SU-DHL-6 (cell line): ENCODE results near the gene CSNK2A3.

ENCODE experiments used
- H2AFZ ChIP-seq: fragments of 200-600 bp; sonication (generic); 2 replicates; pipeline ENCODE4 v1.6.1; 2014; ENCODE audit warnings: low read depth, mild to moderate bottlenecking, moderate library complexity, mixed read lengths, antibody characterized with exemption, low read length; ENCODE audit not compliant: severe bottlenecking
- H3F3A ChIP-seq: fragments of 200-600 bp; shearing (Covaris generic); 2 replicates; pipeline ENCODE4 v1.6.0; 2016; ENCODE audit warnings: antibody characterized with exemption, mild to moderate bottlenecking; ENCODE audit not compliant: insufficient read depth
- H3K27ac ChIP-seq: fragments of 200-600 bp; sonication (generic); 2 replicates; pipeline ENCODE4 v1.5.1; 2016; ENCODE audit warnings: low read depth, mild to moderate bottlenecking, low read length, moderate library complexity, mixed read lengths
- H3K27me3 ChIP-seq: fragments of 200-600 bp; sonication (generic), shearing (Covaris generic); 2 replicates; pipeline ENCODE4 v1.6.0; 2014; ENCODE audit warnings: mild to moderate bottlenecking, low read length
- H3K36me3 ChIP-seq: fragments of 200-600 bp; sonication (generic); 2 replicates; pipeline ENCODE4 v1.6.1; 2014; ENCODE audit warnings: mild to moderate bottlenecking, low read length, mixed read lengths
- H3K4me2 ChIP-seq: fragments of 300-600, 200-600 bp; shearing (Covaris generic), sonication (generic); 2 replicates; pipeline ENCODE4 v1.6.0; 2014; ENCODE audit warnings: low read length, low read depth, mild to moderate bottlenecking; ENCODE audit not compliant: poor library complexity, severe bottlenecking
- H3K4me3 ChIP-seq: fragments of 200-600 bp; sonication (generic); 2 replicates; pipeline ENCODE4 v1.5.1; 2014; ENCODE audit warnings: antibody characterized with exemption, low read length, mild to moderate bottlenecking, mixed read lengths; ENCODE audit not compliant: insufficient read depth, poor library complexity, severe bottlenecking
- H3K79me2 ChIP-seq: fragments of 200-600 bp; sonication (generic); 2 replicates; pipeline ENCODE4 v1.6.1; 2014; ENCODE audit warnings: mild to moderate bottlenecking, low read length, moderate library complexity; ENCODE audit not compliant: insufficient read depth
- H3K9ac ChIP-seq: fragments of 200-600 bp; sonication (generic); 2 replicates; pipeline ENCODE4 v1.7.0; 2014; ENCODE audit warnings: mild to moderate bottlenecking, low read length
- H3K9me2 ChIP-seq: fragments of 200-600 bp; sonication (generic); replicated peaks from 2 replicates; pipeline ENCODE4 v1.6.1; 2014; ENCODE audit warnings: low read length; ENCODE audit not compliant: insufficient read depth
- H3K9me3 ChIP-seq: fragments of 200-600 bp; sonication (generic); 2 replicates; pipeline ENCODE4 v1.6.1; 2014; ENCODE audit warnings: low read length, mixed read lengths; ENCODE audit not compliant: insufficient read depth
- H4K20me1 ChIP-seq: fragments of 200-600 bp; sonication (generic); 2 replicates; pipeline ENCODE4 v1.6.1; 2014; ENCODE audit warnings: low read depth, mild to moderate bottlenecking, antibody characterized with exemption, low read length, moderate library complexity, mixed read lengths
- CTCF ChIP-seq: fragments of 200-600 bp; sonication (generic); IDR thresholded peaks from one replicate; pipeline ENCODE4 v1.5.1; 2017; ENCODE audit warnings: antibody characterized with exemption, mild to moderate bottlenecking, low read length, moderate library complexity; ENCODE audit not compliant: insufficient read depth, poor library complexity, severe bottlenecking
- EZH2phosphoT487 ChIP-seq: fragments of 200-600 bp; sonication (generic), shearing (Covaris generic); conservative IDR thresholded peaks from 2 replicates; pipeline ENCODE4 v1.6.1; 2018; ENCODE audit warnings: mild to moderate bottlenecking, antibody characterized with exemption, low read length, moderate library complexity, mixed read lengths

The CSNK2A3 gene

GRCh38 chr11:11380340-11380739 lies 27.3 kb upstream of the CSNK2A3 start:
- H3F3A ChIP-seq, result no peaks in the 10 kb centered on the region
- H3K9me2 ChIP-seq, result no peaks in the 10 kb centered on the region
- no peaks in the 10 kb centered on the region for H3K36me3 ChIP-seq
- no peak overlapping the region for H2AFZ ChIP-seq
- H3K9me3 ChIP-seq, result no peaks in the 10 kb centered on the region
- H3K79me2 ChIP-seq, result no peaks in the 10 kb centered on the region
- H3K4me2 ChIP-seq, result no peak overlapping the region
- TF ChIP-seq EZH2phosphoT487 (no peak), CTCF (no peak)
- no peak overlapping the region for H3K27ac ChIP-seq
- H3K27me3 ChIP-seq, result no peaks in the 10 kb centered on the region
- no peak overlapping the region for H3K4me3 ChIP-seq
- H3K9ac ChIP-seq, result no peak overlapping the region
- no peaks in the 10 kb centered on the region for H4K20me1 ChIP-seq

DNA sequence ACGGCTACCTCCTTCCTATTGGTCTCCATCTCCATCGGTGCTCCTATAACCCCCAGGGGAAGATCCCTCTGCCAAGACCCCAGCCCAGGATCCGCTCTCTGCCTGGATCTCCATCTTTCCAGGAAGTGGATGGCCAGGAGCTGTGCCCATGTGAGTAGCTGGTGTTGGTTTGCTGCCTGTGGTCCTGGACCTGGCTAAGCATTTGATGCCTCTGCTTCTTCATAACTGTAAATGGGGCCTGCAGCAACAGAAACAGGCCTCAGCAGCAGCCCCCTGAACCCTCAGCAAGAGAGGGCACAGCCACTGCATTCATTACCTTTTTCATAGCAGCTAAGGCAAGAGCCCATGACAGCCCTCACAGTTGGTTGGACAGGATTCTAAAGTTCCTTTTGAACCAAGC lies 26.6 kb upstream of the CSNK2A3 start:
- H3K9ac ChIP-seq, result no peak overlapping the region
- H2AFZ ChIP-seq, result no peak overlapping the region
- no peaks in the 10 kb centered on the region for H3K27me3 ChIP-seq
- H3K4me2 ChIP-seq, result no peak overlapping the region
- H3K79me2 ChIP-seq, result no peaks in the 10 kb centered on the region
- H3K9me2 ChIP-seq, result no peaks in the 10 kb centered on the region
- no peak overlapping the region for H3K4me3 ChIP-seq
- no peaks in the 10 kb centered on the region for H3F3A ChIP-seq
- no peak overlapping the region for H3K27ac ChIP-seq
- H4K20me1 ChIP-seq, result no peaks in the 10 kb centered on the region
- no peak for TF ChIP-seq EZH2phosphoT487
- no peak for TF ChIP-seq CTCF
- no peaks in the 10 kb centered on the region for H3K36me3 ChIP-seq
- H3K9me3 ChIP-seq, result no peaks in the 10 kb centered on the region

GRCh38 chr11:11378184-11378940 lies 25.3 kb upstream of the CSNK2A3 start:
- Histone ChIP-seq H4K20me1 (no peaks in the 10 kb centered on the region), H3K9me3 (no peaks in the 10 kb centered on the region), H3F3A (no peaks in the 10 kb centered on the region), H3K27me3 (no peaks in the 10 kb centered on the region), H3K9me2 (no peaks in the 10 kb centered on the region), H3K79me2 (no peaks in the 10 kb centered on the region), H3K9ac (no peak overlapping the region), H3K27ac (no peak overlapping the region), H2AFZ (no peak overlapping the region), H3K4me2 (no peak overlapping the region), H3K36me3 (no peaks in the 10 kb centered on the region), H3K4me3 (no peak overlapping the region)
- TF ChIP-seq CTCF, result no peak
- TF ChIP-seq EZH2phosphoT487, result no peak
